ENCODE measurements around the gene C13orf42. TPM values are rescaled to one million over a fixed set of nuclear protein-coding genes. Genes with fewer than 3 reads are reported as not detected.

Gene C13orf42
- total RNA-seq, 1 experiment from 2014 or later, result not detected

DNA sequence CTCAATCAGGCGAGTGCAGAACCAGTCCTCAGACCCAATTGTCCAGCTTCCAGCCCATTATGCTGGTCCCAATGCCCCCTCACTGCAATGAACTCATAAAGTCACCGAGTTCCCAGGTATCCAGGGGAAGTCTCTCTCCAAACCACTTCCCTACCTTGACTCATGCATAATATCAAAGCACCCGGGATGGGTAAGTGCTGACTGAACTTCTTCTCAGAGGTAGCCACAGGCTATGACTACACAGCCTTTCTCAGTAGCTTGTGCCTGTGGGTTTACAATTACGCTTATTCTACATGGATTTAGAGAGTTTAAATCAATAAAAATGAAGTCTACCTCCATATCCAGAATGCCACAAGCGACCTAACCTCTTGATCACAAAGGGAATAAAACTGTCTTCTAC lies 1.7 kb upstream of the C13orf42 start:
- no TSS peak for BruUV-seq (replicated peaks)
- ATAC-seq, result no peak
- Histone ChIP-seq H3K9me2 (ENCODE audit: insufficient read depth) (no peaks in the 10 kb centered on the region), H3K4me2 (ENCODE audit: low read length) (no peak overlapping the region), H3K79me2 (ENCODE audit: insufficient read depth, low read length) (no peaks in the 10 kb centered on the region), H3K4me1 (ENCODE audit: control insufficient read depth in 1 of 2, insufficient read depth in 2 of 2, low read length in 2 of 2) (no peaks in the 10 kb centered on the region), H3K9me3 (ENCODE audit: control insufficient read depth in 1 of 2, insufficient read depth in 1 of 2, low read depth in 1 of 2, low read length in 2 of 2) (peaks cover 0 to 1% of the 10 kb centered on the region in 2 experiments; a peak in 1 of 4 replicates), H3K27ac (ENCODE audit: low read depth, low read length) (no peak overlapping the region), H3K9ac (ENCODE audit: low read length) (no peak overlapping the region), H3K27me3 (ENCODE audit: insufficient read depth, low read length) (0 out of 2 replicates have a peak, but pooled peaks cover 8% of the 10 kb centered on the region), H3K36me3 (ENCODE audit: control insufficient read depth in 1 of 2, insufficient read depth in 2 of 2, low read length in 2 of 2) (no peaks in the 10 kb centered on the region), H3K4me3 (replicated peaks in 1 of 2; ENCODE audit: low read depth in 1 of 2, low read length in 2 of 2) (no peak overlapping the region), H2AFZ (ENCODE audit: low read depth, low read length, poor library complexity, severe bottlenecking) (no peak overlapping the region), H4K20me1 (ENCODE audit: insufficient read depth) (no peaks in the 10 kb centered on the region)
- POLR2A ChIA-PET, result no interaction called here
- RAD21 ChIA-PET (ENCODE audit: low non-redundant PET in 1 of 2, low total read pairs in 2 of 2, uncharacterized antibody in 2 of 2, unreplicated experiment in 2 of 2), result no interaction called here
- intact Hi-C loops (cut with micrococcal nuclease), result no loop called here
- CTCF ChIA-PET, result interaction anchor here (2.5 kb wide), 1 partner anchor 13 kb away, joined by 14 read pairs; no protein-coding TSS in a partner anchor
- TF ChIP-seq SIN3A (IDR thresholded peaks at IDR 0.05; ENCODE audit: low read depth) (no peak), ZFX (IDR thresholded peaks at IDR 0.05) (no peak), SP1 (IDR thresholded peaks at IDR 0.05; ENCODE audit: low read depth) (no peak), ELF1 (IDR thresholded peaks at IDR 0.05; ENCODE audit: borderline replicate concordance, low read depth) (no peak), EGR1 (IDR thresholded peaks at IDR 0.05; ENCODE audit: low read depth) (no peak), EZH2 (IDR thresholded peaks at IDR 0.05) (no peak), POLR2A (IDR thresholded peaks at IDR 0.05; ENCODE audit: borderline replicate concordance, extremely low read depth, insufficient read depth, insufficient read length) (no peak), RAD21 (IDR thresholded peaks at IDR 0.05; ENCODE audit: low read depth) (no peak), YY1 (IDR thresholded peaks at IDR 0.05; ENCODE audit: extremely low read depth, insufficient replicate concordance, low read depth, low read length) (no peak), EZH2phosphoT487 (IDR thresholded peaks at IDR 0.05; ENCODE audit: borderline replicate concordance) (no peak), JUND (IDR thresholded peaks at IDR 0.05) (no peak)
- TF ChIP-seq, protein P1, sequence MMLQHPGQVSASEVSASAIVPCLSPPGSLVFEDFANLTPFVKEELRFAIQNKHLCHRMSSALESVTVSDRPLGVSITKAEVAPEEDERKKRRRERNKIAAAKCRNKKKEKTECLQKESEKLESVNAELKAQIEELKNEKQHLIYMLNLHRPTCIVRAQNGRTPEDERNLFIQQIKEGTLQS (IDR thresholded peaks at IDR 0.05), result no peak
- no peak for DNase-seq (ENCODE audit: low read depth, low spot score)

DNA sequence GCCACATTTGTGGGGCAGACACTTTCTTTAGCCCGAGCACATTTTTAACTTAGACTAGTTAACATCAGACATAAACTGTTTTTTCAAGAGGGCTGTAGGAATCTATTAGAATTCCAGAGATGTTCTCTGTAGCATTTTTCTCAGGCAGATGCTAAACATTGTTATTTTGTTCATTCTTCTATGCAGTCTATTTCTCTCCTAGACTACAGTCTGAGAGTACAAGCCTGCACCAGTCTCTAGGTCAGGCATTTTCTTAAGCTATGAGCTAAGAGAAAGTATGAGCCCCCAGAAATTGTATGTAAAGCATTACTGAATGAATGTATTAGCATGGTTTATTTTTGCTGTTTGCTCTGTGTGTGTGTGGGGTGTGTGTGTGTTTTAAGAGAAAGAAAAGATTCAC lies 923 bp upstream of the C13orf42 start:
- Histone ChIP-seq H3K9me3 (ENCODE audit: control insufficient read depth in 1 of 2, insufficient read depth in 1 of 2, low read depth in 1 of 2, low read length in 2 of 2) (no peaks in the 10 kb centered on the region), H3K4me1 (ENCODE audit: control insufficient read depth in 1 of 2, insufficient read depth in 2 of 2, low read length in 2 of 2) (no peaks in the 10 kb centered on the region), H4K20me1 (ENCODE audit: insufficient read depth) (no peaks in the 10 kb centered on the region), H3K9me2 (ENCODE audit: insufficient read depth) (no peaks in the 10 kb centered on the region), H3K36me3 (ENCODE audit: control insufficient read depth in 1 of 2, insufficient read depth in 2 of 2, low read length in 2 of 2) (no peaks in the 10 kb centered on the region), H3K9ac (ENCODE audit: low read length) (no peak overlapping the region), H3K79me2 (ENCODE audit: insufficient read depth, low read length) (no peaks in the 10 kb centered on the region), H2AFZ (ENCODE audit: low read depth, low read length, poor library complexity, severe bottlenecking) (no peak overlapping the region), H3K4me2 (ENCODE audit: low read length) (no peak overlapping the region), H3K4me3 (replicated peaks in 1 of 2; ENCODE audit: low read depth in 1 of 2, low read length in 2 of 2) (no peak overlapping the region), H3K27me3 (ENCODE audit: insufficient read depth, low read length) (0 out of 2 replicates have a peak, but pooled peaks cover 8% of the 10 kb centered on the region), H3K27ac (ENCODE audit: low read depth, low read length) (no peak overlapping the region)
- intact Hi-C loops (cut with micrococcal nuclease), result no loop called here
- ATAC-seq (no peak), DNase-seq (ENCODE audit: low read depth, low spot score) (no peak)
- CTCF ChIA-PET, result interaction anchor here (1.2 to 2.5 kb wide), 3 partner anchors 9 to 686 kb away, joined by 3 to 14 read pairs (median 9); no protein-coding TSS in a partner anchor
- POLR2A ChIA-PET, result no interaction called here
- RAD21 ChIA-PET (ENCODE audit: low non-redundant PET in 1 of 2, low total read pairs in 2 of 2, uncharacterized antibody in 2 of 2, unreplicated experiment in 2 of 2), result no interaction called here
- no TSS peak for BruUV-seq (replicated peaks)
- TF ChIP-seq POLR2AphosphoS5 (IDR thresholded peaks at IDR 0.05; ENCODE audit: low read depth, low read length) (no peak), EZH2phosphoT487 (IDR thresholded peaks at IDR 0.05; ENCODE audit: borderline replicate concordance) (no peak), SP1 (IDR thresholded peaks at IDR 0.05; ENCODE audit: low read depth) (no peak), CEBPB (IDR thresholded peaks at IDR 0.05; ENCODE audit: low read depth) (no peak), RAD21 (IDR thresholded peaks at IDR 0.05; ENCODE audit: low read depth) (no peak), JUND (IDR thresholded peaks at IDR 0.05) (no peak), SRF (IDR thresholded peaks at IDR 0.05; ENCODE audit: low read depth) (no peak), ZFX (IDR thresholded peaks at IDR 0.05) (no peak)
- TF ChIP-seq, protein P2, sequence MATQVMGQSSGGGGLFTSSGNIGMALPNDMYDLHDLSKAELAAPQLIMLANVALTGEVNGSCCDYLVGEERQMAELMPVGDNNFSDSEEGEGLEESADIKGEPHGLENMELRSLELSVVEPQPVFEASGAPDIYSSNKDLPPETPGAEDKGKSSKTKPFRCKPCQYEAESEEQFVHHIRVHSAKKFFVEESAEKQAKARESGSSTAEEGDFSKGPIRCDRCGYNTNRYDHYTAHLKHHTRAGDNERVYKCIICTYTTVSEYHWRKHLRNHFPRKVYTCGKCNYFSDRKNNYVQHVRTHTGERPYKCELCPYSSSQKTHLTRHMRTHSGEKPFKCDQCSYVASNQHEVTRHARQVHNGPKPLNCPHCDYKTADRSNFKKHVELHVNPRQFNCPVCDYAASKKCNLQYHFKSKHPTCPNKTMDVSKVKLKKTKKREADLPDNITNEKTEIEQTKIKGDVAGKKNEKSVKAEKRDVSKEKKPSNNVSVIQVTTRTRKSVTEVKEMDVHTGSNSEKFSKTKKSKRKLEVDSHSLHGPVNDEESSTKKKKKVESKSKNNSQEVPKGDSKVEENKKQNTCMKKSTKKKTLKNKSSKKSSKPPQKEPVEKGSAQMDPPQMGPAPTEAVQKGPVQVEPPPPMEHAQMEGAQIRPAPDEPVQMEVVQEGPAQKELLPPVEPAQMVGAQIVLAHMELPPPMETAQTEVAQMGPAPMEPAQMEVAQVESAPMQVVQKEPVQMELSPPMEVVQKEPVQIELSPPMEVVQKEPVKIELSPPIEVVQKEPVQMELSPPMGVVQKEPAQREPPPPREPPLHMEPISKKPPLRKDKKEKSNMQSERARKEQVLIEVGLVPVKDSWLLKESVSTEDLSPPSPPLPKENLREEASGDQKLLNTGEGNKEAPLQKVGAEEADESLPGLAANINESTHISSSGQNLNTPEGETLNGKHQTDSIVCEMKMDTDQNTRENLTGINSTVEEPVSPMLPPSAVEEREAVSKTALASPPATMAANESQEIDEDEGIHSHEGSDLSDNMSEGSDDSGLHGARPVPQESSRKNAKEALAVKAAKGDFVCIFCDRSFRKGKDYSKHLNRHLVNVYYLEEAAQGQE (IDR thresholded peaks at IDR 0.05; ENCODE audit: low read depth), result no peak
- TF ChIP-seq, protein P1 (IDR thresholded peaks at IDR 0.05), result no peak
